GM12878 (cell line): Measurements from ENCODE around the gene LDLRAD4. TPM values are rescaled to one million over a fixed set of nuclear protein-coding genes. Genes with fewer than 3 reads are reported as not detected.

Experiments used
- ATAC-seq: fragments of 200-7000 bp; cut with Tn5 transposase; 3 replicates; pipeline ENCODE4 v1.9.1; 2020; ENCODE audit warnings: mild to moderate bottlenecking, moderate library complexity
- BruUV-seq: library from RNA; stranded (reverse); fragments of 400-500 nt; replicated peaks from 2 replicates; lab custom pipeline; 2021; lab: Mats Ljungman, UMichigan
- CTCF ChIA-PET: fragments of 300-600 bp; sonication (Branson Sonifier 250); formaldehyde crosslinking; extraction: SDS; loops from one replicate; lab custom pipeline; 2021; ENCODE audit warnings: inconsistent platforms; lab: Yijun Ruan, JAX
- POLR2A ChIA-PET: fragments of 350-600 bp; formaldehyde crosslinking; extraction: SDS; loops from one replicate; lab custom pipeline; 2021; ENCODE audit warnings: inconsistent platforms; lab: Charles Lee
- RAD21 ChIA-PET: fragments of 300-600 bp; sonication (Branson Sonifier 250); formaldehyde crosslinking; loops from one replicate; lab custom pipeline; 2023; ENCODE audit warnings: antibody characterized with exemption; ENCODE audit not compliant: unreplicated experiment; lab: Charles Lee
- SMC1A ChIA-PET: fragments of 300-600 bp; sonication (Branson Sonifier 250); formaldehyde crosslinking; loops from one replicate; lab custom pipeline; 2023; ENCODE audit not compliant: unreplicated experiment, uncharacterized antibody; lab: Charles Lee
- DNase-seq: peaks from one replicate; pipeline ENCODE4 v3.0.0-alpha.2; 2011; ENCODE audit warnings: low read depth, low spot score
- FAIRE-seq: peaks from 3 replicates; lab custom pipeline; 2011; peaks lifted over from hg19 to GRCh38; lab: Jason Lieb, UNC
- H2AFZ ChIP-seq: 2 replicates; pipeline ENCODE4 v1.6.0; 2011; ENCODE audit warnings: low read depth, low read length, control low read depth; ENCODE audit not compliant: control insufficient read depth
- H3K27ac ChIP-seq: 2 replicates; pipeline ENCODE4 v1.5.1; 2011; ENCODE audit warnings: control low read depth; ENCODE audit not compliant: control insufficient read depth, insufficient read depth
- H3K27me3 ChIP-seq, 2 experiments: replicated peaks in 1 of 2; 2 replicates each; pipeline versions ENCODE4 v1.6.0 to v1.6.1; 2011; ENCODE audit warnings: low read length in 1 of 2; ENCODE audit not compliant: control insufficient read depth in 2 of 2, insufficient read depth in 2 of 2
- H3K36me3 ChIP-seq, 2 experiments: 2 replicates each; pipeline ENCODE4 v1.5.1; 2011; ENCODE audit warnings: low read length in 1 of 2; ENCODE audit not compliant: control insufficient read depth in 2 of 2, insufficient read depth in 2 of 2
- H3K4me1 ChIP-seq: 2 replicates; pipeline ENCODE4 v1.6.1; 2011; ENCODE audit warnings: mild to moderate bottlenecking, low read length, moderate library complexity, mixed read lengths; ENCODE audit not compliant: control insufficient read depth, insufficient read depth
- H3K4me2 ChIP-seq: 2 replicates; pipeline ENCODE4 v1.6.0; 2011; ENCODE audit warnings: control low read depth; ENCODE audit not compliant: control insufficient read depth, insufficient read depth
- H3K4me3 ChIP-seq: fragments of 200-600 bp; sonication (generic); 2 replicates; pipeline ENCODE4 v1.5.1; 2016
- H3K79me2 ChIP-seq: 2 replicates; pipeline ENCODE4 v1.6.0; 2011; ENCODE audit warnings: low read length; ENCODE audit not compliant: control insufficient read depth, insufficient read depth
- H3K9ac ChIP-seq: 2 replicates; pipeline ENCODE4 v1.8.0; 2011; ENCODE audit warnings: low read length, control low read depth, mixed read lengths; ENCODE audit not compliant: control insufficient read depth, insufficient read depth
- H3K9me3 ChIP-seq: replicated peaks from 3 replicates; pipeline ENCODE4 v1.5.1; 2011; ENCODE audit warnings: mild to moderate bottlenecking, low read length; ENCODE audit not compliant: control insufficient read depth, insufficient read depth
- H4K20me1 ChIP-seq: 2 replicates; pipeline ENCODE4 v1.6.0; 2011; ENCODE audit not compliant: control insufficient read depth, insufficient read depth
- BMI1 ChIP-seq: fragments of 450-650 bp; IDR thresholded peaks from 2 replicates; pipeline ENCODE4 v1.6.1; 2016; ENCODE audit warnings: mild to moderate bottlenecking, moderate library complexity, borderline replicate concordance
- HDAC6 ChIP-seq: fragments of 200-600 bp; sonication (generic); IDR thresholded peaks from one replicate; pipeline ENCODE4 v1.8.0; 2017; ENCODE audit warnings: antibody characterized with exemption; ENCODE audit not compliant: unreplicated experiment
- IKZF2 ChIP-seq, 2 experiments: fragments of 450-650 bp; IDR thresholded peaks; 2 replicates each; pipeline ENCODE4 v1.6.1; 2017; ENCODE audit warnings: mild to moderate bottlenecking in 2 of 2, moderate library complexity in 2 of 2
- IRF3 ChIP-seq: fragments of 450-650 bp; IDR thresholded peaks from 2 replicates; pipeline ENCODE4 v1.6.1; 2014; ENCODE audit warnings: mild to moderate bottlenecking
- LARP7 ChIP-seq: fragments of 450-650 bp; IDR thresholded peaks from 2 replicates; pipeline ENCODE4 v1.6.1; 2017; ENCODE audit warnings: mild to moderate bottlenecking
- MAX ChIP-seq: IDR thresholded peaks from 2 replicates; pipeline ENCODE4 v1.6.1; 2012; ENCODE audit warnings: low read depth, low read length, improper control_type of control experiment
- RELA ChIP-seq: fragments of 450-650 bp; IDR thresholded peaks from 2 replicates; pipeline ENCODE4 v1.8.0; 2014; ENCODE audit warnings: borderline replicate concordance; ENCODE audit not compliant: partially characterized antibody
- RELB ChIP-seq: fragments of 450-650 bp; IDR thresholded peaks from 2 replicates; pipeline ENCODE4 v1.6.1; 2017; ENCODE audit warnings: low read depth, mild to moderate bottlenecking, moderate library complexity
- SRF ChIP-seq, 2 experiments: IDR thresholded peaks; 2 replicates each; pipeline ENCODE4 v1.6.1; 2011; ENCODE audit warnings: low read depth in 2 of 2, low read length in 2 of 2, mild to moderate bottlenecking in 1 of 2, moderate library complexity in 1 of 2
- ZBTB40 ChIP-seq: fragments of 450-650 bp; IDR thresholded peaks from 2 replicates; pipeline ENCODE4 v1.6.1; 2016; ENCODE audit warnings: mild to moderate bottlenecking, moderate library complexity, borderline replicate concordance
- ZZZ3 ChIP-seq: IDR thresholded peaks from 2 replicates; pipeline ENCODE4 v1.6.1; 2011; ENCODE audit warnings: low read depth; ENCODE audit not compliant: control insufficient read depth, insufficient read length
- WGBS: methylation state at CpG from one replicate; pipeline ENCODE4 v1.1.6; 2016; ENCODE audit warnings: low lambda C conversion rate; ENCODE audit not compliant: insufficient replicate concordance, insufficient coverage; ENCODE audit errors: missing lambda C conversion rate; 5-methylcytosine and 5-hydroxymethylcytosine counted together
- in situ Hi-C: fragments of 300-500 bp; cut with MboI; formaldehyde crosslinking; loops from 9 replicates; pipeline ENCODE4 v1.14.3; 2018; ENCODE audit warnings: mixed read lengths
- intact Hi-C: fragments of 100-400 bp; cut with micrococcal nuclease; formaldehyde crosslinking; loops from one replicate; pipeline ENCODE4 v1.14.2; 2022; ENCODE audit not compliant: unreplicated experiment
- polyA plus RNA-seq, 11 experiments: library from polyadenylated mRNA; depleted of rRNA in 4 of 11; unstranded in 6 of 11; stranded (reverse) in 5 of 11; fragments of >200 nt; fragmentation: Nextera tagmentation in 4 of 11; fragmentation: Illumina TruSeq in 1 of 11; extraction: Ambion mirVana in 4 of 11; extraction: Trizol in 1 of 11; gene quantifications; 1 replicate in 1 of 11; 2 replicates in 10 of 11; pipeline versions ENCODE4 v1.2.1 to v1.2.3, GENCODE V29; 2011 to 2016; ENCODE audit warnings: inconsistent platforms in 2 of 11, missing spikeins in 2 of 11, low read depth in 1 of 11
- total RNA-seq, 4 experiments: library from RNA; depleted of rRNA in 3 of 4; stranded (reverse); fragments of >200 nt in 3 of 4; fragmentation: Illumina TruSeq in 1 of 4; extraction: Trizol in 1 of 4; gene quantifications; 2 replicates each; pipeline versions ENCODE4 v1.2.1 to v1.2.3, GENCODE V29; 2013 to 2021
- TF ChIP-seq, protein P1 (sequence below): fragments of 450-650 bp; IDR thresholded peaks from 2 replicates; pipeline ENCODE4 v1.6.1; 2017; ENCODE audit warnings: mild to moderate bottlenecking

LDLRAD4 gene
- total and polyA plus RNA-seq, 10 of the 15 experiments (the other 5 are each of a cell fraction or from before 2014, with no cell fraction given) = 2.7 to 16.8 (median 11.2) TPM

- no TSS peak for BruUV-seq
- H3K27ac ChIP-seq = no peak overlapping the region
- WGBS = 88% methylated on average over 8 of the region's 8 CpGs
- no peak overlapping the region for H3K9ac ChIP-seq
- H4K20me1 ChIP-seq = no peaks in the 10 kb centered on the region
- in situ Hi-C loops = no loop called here
- no peak overlapping the region for H3K4me2 ChIP-seq
- no peaks in the 10 kb centered on the region for H3K9me3 ChIP-seq
- H3K4me1 ChIP-seq = no peaks in the 10 kb centered on the region
- ATAC-seq (no peak), DNase-seq (no peak), FAIRE-seq (no peak)
- H3K27me3 ChIP-seq = no peaks in the 10 kb centered on the region
- SMC1A ChIA-PET = interaction anchor here (1.3 kb wide), 1 partner anchor 100 kb away, joined by 4 read pairs; no protein-coding TSS in a partner anchor
- RAD21 ChIA-PET = no interaction called here
- H3K79me2 ChIP-seq = no peaks in the 10 kb centered on the region
- H3K36me3 ChIP-seq = no peaks in the 10 kb centered on the region
- CTCF ChIA-PET = interaction anchor here (0.9 to 1.4 kb wide), 2 partner anchors 9 to 29 kb away, joined by 3 to 4 read pairs; no protein-coding TSS in a partner anchor
- no peak overlapping the region for H3K4me3 ChIP-seq
- POLR2A ChIA-PET = interaction anchor here (0.7 kb wide), 1 partner anchor 46 kb away, joined by 6 read pairs; no protein-coding TSS in a partner anchor
- intact Hi-C loops = no loop called here
- H2AFZ ChIP-seq = no peak overlapping the region
- TF ChIP-seq IKZF2 (IDR thresholded peaks at IDR 0.05) = no peak
- no peak for TF ChIP-seq ZBTB40
- TF ChIP-seq BMI1 = no peak
- no peak for TF ChIP-seq RELA
- TF ChIP-seq, protein P1, sequence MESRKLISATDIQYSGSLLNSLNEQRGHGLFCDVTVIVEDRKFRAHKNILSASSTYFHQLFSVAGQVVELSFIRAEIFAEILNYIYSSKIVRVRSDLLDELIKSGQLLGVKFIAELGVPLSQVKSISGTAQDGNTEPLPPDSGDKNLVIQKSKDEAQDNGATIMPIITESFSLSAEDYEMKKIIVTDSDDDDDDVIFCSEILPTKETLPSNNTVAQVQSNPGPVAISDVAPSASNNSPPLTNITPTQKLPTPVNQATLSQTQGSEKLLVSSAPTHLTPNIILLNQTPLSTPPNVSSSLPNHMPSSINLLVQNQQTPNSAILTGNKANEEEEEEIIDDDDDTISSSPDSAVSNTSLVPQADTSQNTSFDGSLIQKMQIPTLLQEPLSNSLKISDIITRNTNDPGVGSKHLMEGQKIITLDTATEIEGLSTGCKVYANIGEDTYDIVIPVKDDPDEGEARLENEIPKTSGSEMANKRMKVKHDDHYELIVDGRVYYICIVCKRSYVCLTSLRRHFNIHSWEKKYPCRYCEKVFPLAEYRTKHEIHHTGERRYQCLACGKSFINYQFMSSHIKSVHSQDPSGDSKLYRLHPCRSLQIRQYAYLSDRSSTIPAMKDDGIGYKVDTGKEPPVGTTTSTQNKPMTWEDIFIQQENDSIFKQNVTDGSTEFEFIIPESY = no peak
- TF ChIP-seq ZZZ3 = no peak
- no peak for TF ChIP-seq HDAC6
- TF ChIP-seq IRF3 = no peak
- TF ChIP-seq MAX = no peak
- TF ChIP-seq LARP7 = no peak
- no peak for TF ChIP-seq RELB
- TF ChIP-seq SRF (IDR thresholded peaks at IDR 0.05; ENCODE audit: low read depth in 2 of 2, low read length in 2 of 2) = no peak
These were observed 440.1 kb downstream of the LDLRAD4 start for GRCh38 chr18:13658436-13659204.
